ENCODE data around the gene TLN1. TPM values are rescaled to one million over a fixed set of nuclear protein-coding genes. Genes with fewer than 3 reads are reported as not detected.

Gene TLN1
- total and polyA plus RNA-seq, 4 donors, result 71.5 to 501 (median 262) TPM

- no peak for ATAC-seq (ENCODE audit: insufficient read depth, low FRiP score)
- no peaks in the 10 kb centered on the region for H3K27me3 ChIP-seq (ENCODE audit: control insufficient read depth in 3 of 3, insufficient read depth in 3 of 3, low read length in 2 of 3)
- no peak for TF ChIP-seq CTCF (IDR thresholded peaks at IDR 0.05; ENCODE audit: control extremely low read depth, extremely low read depth)
- peak overlapping the region; percentile 76 to 95 for H3K27ac ChIP-seq (ENCODE audit: low read depth in 1 of 2, low read length in 1 of 2)
- H3K36me3 ChIP-seq (ENCODE audit: control insufficient read depth in 4 of 4, insufficient read depth in 4 of 4, low read length in 4 of 4), result peaks cover 7 to 19% (median 12%) of the 10 kb centered on the region in 4 donors
- peaks cover 14 to 68% (median 26%) of the 10 kb centered on the region in 5 donors for H3K4me1 ChIP-seq (ENCODE audit: control insufficient read depth in 5 of 5, insufficient read depth in 5 of 5, low read length in 5 of 5)
- H3K9ac ChIP-seq (ENCODE audit: insufficient read depth in 1 of 2, low read length in 2 of 2), result peak overlapping the region in 1 of 2 donors; percentile 88
- no peaks in the 10 kb centered on the region for H3K9me3 ChIP-seq (ENCODE audit: control insufficient read depth in 4 of 4, insufficient read depth in 3 of 4, low read length in 3 of 4)
- peak overlapping the region; percentile 74 for H3K4me3 ChIP-seq
- 10 to 18% methylated on average over 6 of the region's 6 CpGs for WGBS, 2 donors
- DNase-seq, result peak; percentile 44 to 75 (median 66)
Measured at GRCh38 chr9:35729700-35730485, 2.1 kb downstream of the TLN1 start.

- Histone ChIP-seq H3K9me3 (ENCODE audit: control insufficient read depth in 4 of 4, insufficient read depth in 3 of 4, low read length in 3 of 4) (no peaks in the 10 kb centered on the region), H3K4me3 (peak overlapping the region; percentile 1), H3K4me1 (ENCODE audit: control insufficient read depth in 5 of 5, insufficient read depth in 5 of 5, low read length in 5 of 5) (peaks cover 14 to 67% (median 26%) of the 10 kb centered on the region in 5 donors), H3K27ac (ENCODE audit: low read depth in 1 of 2, low read length in 1 of 2) (peak overlapping the region; percentile 50 to 62), H3K9ac (ENCODE audit: insufficient read depth in 1 of 2, low read length in 2 of 2) (peak overlapping the region in 1 of 2 donors; percentile 73), H3K27me3 (ENCODE audit: control insufficient read depth in 3 of 3, insufficient read depth in 3 of 3, low read length in 2 of 3) (no peaks in the 10 kb centered on the region), H3K36me3 (ENCODE audit: control insufficient read depth in 4 of 4, insufficient read depth in 4 of 4, low read length in 4 of 4) (peaks cover 14 to 25% (median 18%) of the 10 kb centered on the region in 4 donors)
- no peak for TF ChIP-seq CTCF (IDR thresholded peaks at IDR 0.05; ENCODE audit: control extremely low read depth, extremely low read depth)
- ATAC-seq (ENCODE audit: insufficient read depth, low FRiP score) (no peak), DNase-seq (peak in 2 of 3 donors; percentile 18)
- WGBS, 2 donors, result 51 to 53% methylated on average over 3 of the region's 3 CpGs
Measured at GRCh38 chr9:35729101-35729500, 2.9 kb downstream of the TLN1 start.

GRCh38 chr9:35728041-35728971 lies 3.7 kb downstream of the TLN1 start:
- H3K9ac ChIP-seq (ENCODE audit: insufficient read depth in 1 of 2, low read length in 2 of 2), result peak overlapping the region; percentile 50 to 73
- WGBS, 2 donors, result 1 to 5% methylated on average over 10 of the region's 10 CpGs
- peak; percentile 89 to 95 (median 94) for DNase-seq

More at GRCh38 chr9:35728041-35728971, 3.7 kb downstream of the TLN1 start:
- Histone ChIP-seq H3K27me3 (ENCODE audit: control insufficient read depth in 3 of 3, insufficient read depth in 3 of 3, low read length in 2 of 3) (no peaks in the 10 kb centered on the region), H3K9me3 (ENCODE audit: control insufficient read depth in 4 of 4, insufficient read depth in 3 of 4, low read length in 3 of 4) (no peaks in the 10 kb centered on the region), H3K36me3 (ENCODE audit: control insufficient read depth in 4 of 4, insufficient read depth in 4 of 4, low read length in 4 of 4) (peaks cover 17 to 33% (median 26%) of the 10 kb centered on the region in 4 donors), H3K4me3 (no peak overlapping the region), H3K4me1 (ENCODE audit: control insufficient read depth in 5 of 5, insufficient read depth in 5 of 5, low read length in 5 of 5) (peaks cover 10 to 59% (median 26%) of the 10 kb centered on the region in 5 donors), H3K27ac (ENCODE audit: low read depth in 1 of 2, low read length in 1 of 2) (peak overlapping the region; percentile 87 to 89)
- no peak for TF ChIP-seq CTCF (IDR thresholded peaks at IDR 0.05; ENCODE audit: control extremely low read depth, extremely low read depth)
- no peak for ATAC-seq (ENCODE audit: insufficient read depth, low FRiP score)
